Measurements from ENCODE around the gene SLC16A2. TPM values are rescaled to one million over a fixed set of nuclear protein-coding genes. Genes with fewer than 3 reads are reported as not detected.

SLC16A2 gene
- total and polyA plus RNA-seq, 10 of the 15 experiments (the other 5 are each of a cell fraction or from before 2014, with no cell fraction given): 0.08 to 0.13 TPM; not detected in 8

DNA sequence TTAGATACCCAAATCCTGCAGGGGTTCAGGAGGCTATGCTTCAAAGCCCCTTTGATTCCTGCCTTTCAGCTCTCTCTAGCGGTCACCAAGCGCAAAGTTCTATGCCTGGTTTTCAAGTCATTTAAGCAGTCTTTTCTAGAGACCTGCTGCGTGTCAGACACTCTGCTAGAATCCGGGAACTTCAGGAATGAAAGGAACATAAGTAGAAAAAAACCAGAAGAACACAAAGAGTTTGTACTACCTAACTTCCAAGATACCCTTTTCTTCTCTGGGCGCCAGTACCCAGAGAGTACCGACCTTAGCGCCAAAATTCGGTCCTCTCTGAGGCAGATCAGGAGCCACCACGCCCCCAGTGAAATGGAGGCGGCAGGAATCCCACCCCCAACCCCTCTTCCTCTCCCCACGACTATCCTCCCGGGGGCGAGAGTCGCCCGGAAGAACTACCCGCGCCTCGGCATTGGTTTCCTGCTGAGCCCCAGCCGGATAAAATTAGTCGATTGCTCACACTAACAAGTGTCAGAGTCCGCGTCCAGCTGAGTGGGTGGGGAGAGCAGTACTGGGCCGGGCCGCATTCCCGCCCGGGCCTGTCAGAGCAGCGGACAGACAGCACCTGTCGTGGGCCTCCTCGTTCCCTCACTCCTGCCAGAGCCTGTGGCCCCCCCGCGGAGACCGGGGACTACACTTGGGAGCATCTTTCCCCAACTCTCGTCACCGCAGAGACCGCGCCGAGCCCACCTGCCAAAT, 114.3 kb downstream of the SLC16A2 start:
- intact Hi-C loops (cut with micrococcal nuclease; ENCODE audit: unreplicated experiment): no loop called here
- TF ChIP-seq TCF12 (IDR thresholded peaks at IDR 0.05; ENCODE audit: low read depth, low read length) (no peak), ESRRA (IDR thresholded peaks at IDR 0.05; ENCODE audit: low read length) (no peak), YY1 (IDR thresholded peaks at IDR 0.05; ENCODE audit: low read depth, low read length) (0 out of 2 replicates have a peak, but pooled peaks have one; percentile 8), SUZ12 (IDR thresholded peaks at IDR 0.05; ENCODE audit: unreplicated experiment) (no peak), PML (IDR thresholded peaks at IDR 0.05; ENCODE audit: low read length) (no peak), TAF1 (IDR thresholded peaks at IDR 0.05; ENCODE audit: borderline replicate concordance, low read depth, low read length) (no peak), RAD21 (IDR thresholded peaks at IDR 0.05; ENCODE audit: insufficient read depth, low read depth, low read length) (peak; percentile 66), IKZF1 (conservative IDR thresholded peaks at IDR 0.05) (no peak), SMARCA5 (IDR thresholded peaks at IDR 0.05) (no peak), RFX5 (IDR thresholded peaks at IDR 0.05; ENCODE audit: low read depth, low read length) (no peak), FOS (IDR thresholded peaks at IDR 0.05; ENCODE audit: borderline replicate concordance, extremely low read depth, insufficient read length) (no peak), MEF2A (IDR thresholded peaks at IDR 0.05; ENCODE audit: insufficient read depth, low read depth, low read length) (no peak), NFIC (IDR thresholded peaks at IDR 0.05; ENCODE audit: low read depth, low read length) (no peak), EED (IDR thresholded peaks at IDR 0.05; ENCODE audit: low read depth) (no peak), IRF4 (IDR thresholded peaks at IDR 0.05; ENCODE audit: low read depth, low read length) (no peak), NR2C1 (IDR thresholded peaks at IDR 0.05) (peak; percentile 55; the same call in 1 of the 2 replicates), STAT3 (IDR thresholded peaks at IDR 0.05; ENCODE audit: low read depth, low read length) (no peak), CREM (IDR thresholded peaks at IDR 0.05; ENCODE audit: low read depth) (no peak)
- TF ChIP-seq, protein P1, sequence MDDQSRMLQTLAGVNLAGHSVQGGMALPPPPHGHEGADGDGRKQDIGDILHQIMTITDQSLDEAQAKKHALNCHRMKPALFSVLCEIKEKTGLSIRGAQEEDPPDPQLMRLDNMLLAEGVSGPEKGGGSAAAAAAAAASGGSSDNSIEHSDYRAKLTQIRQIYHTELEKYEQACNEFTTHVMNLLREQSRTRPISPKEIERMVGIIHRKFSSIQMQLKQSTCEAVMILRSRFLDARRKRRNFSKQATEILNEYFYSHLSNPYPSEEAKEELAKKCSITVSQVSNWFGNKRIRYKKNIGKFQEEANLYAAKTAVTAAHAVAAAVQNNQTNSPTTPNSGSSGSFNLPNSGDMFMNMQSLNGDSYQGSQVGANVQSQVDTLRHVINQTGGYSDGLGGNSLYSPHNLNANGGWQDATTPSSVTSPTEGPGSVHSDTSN (IDR thresholded peaks at IDR 0.05; ENCODE audit: insufficient replicate concordance, low read depth, low read length): peak; percentile 15
- TF ChIP-seq, protein P2, sequence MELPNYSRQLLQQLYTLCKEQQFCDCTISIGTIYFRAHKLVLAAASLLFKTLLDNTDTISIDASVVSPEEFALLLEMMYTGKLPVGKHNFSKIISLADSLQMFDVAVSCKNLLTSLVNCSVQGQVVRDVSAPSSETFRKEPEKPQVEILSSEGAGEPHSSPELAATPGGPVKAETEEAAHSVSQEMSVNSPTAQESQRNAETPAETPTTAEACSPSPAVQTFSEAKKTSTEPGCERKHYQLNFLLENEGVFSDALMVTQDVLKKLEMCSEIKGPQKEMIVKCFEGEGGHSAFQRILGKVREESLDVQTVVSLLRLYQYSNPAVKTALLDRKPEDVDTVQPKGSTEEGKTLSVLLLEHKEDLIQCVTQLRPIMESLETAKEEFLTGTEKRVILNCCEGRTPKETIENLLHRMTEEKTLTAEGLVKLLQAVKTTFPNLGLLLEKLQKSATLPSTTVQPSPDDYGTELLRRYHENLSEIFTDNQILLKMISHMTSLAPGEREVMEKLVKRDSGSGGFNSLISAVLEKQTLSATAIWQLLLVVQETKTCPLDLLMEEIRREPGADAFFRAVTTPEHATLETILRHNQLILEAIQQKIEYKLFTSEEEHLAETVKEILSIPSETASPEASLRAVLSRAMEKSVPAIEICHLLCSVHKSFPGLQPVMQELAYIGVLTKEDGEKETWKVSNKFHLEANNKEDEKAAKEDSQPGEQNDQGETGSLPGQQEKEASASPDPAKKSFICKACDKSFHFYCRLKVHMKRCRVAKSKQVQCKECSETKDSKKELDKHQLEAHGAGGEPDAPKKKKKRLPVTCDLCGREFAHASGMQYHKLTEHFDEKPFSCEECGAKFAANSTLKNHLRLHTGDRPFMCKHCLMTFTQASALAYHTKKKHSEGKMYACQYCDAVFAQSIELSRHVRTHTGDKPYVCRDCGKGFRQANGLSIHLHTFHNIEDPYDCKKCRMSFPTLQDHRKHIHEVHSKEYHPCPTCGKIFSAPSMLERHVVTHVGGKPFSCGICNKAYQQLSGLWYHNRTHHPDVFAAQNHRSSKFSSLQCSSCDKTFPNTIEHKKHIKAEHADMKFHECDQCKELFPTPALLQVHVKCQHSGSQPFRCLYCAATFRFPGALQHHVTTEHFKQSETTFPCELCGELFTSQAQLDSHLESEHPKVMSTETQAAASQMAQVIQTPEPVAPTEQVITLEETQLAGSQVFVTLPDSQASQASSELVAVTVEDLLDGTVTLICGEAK (IDR thresholded peaks at IDR 0.05; ENCODE audit: borderline replicate concordance): no peak; the same call in 1 of the 2 replicates

More for the DNA sequence above, 114.3 kb downstream of the SLC16A2 start:
- BruUV-seq (replicated peaks): no TSS peak
- ChIA-PET RAD21 (ENCODE audit: unreplicated experiment) (interaction anchor here (1.5 kb wide), 2 partner anchors 43 to 79 kb away, joined by 3 to 5 read pairs; partner anchors contain the start of gene RLIM), POLR2A (no interaction called here), CTCF (interaction anchor here (0.9 to 2.6 kb wide), 8 partner anchors 12 to 156 kb away, joined by 3 to 21 read pairs (median 4); no protein-coding TSS in a partner anchor), SMC1A (ENCODE audit: uncharacterized antibody, unreplicated experiment) (interaction anchor here (1.1 to 1.5 kb wide), 4 partner anchors 11 to 46 kb away, joined by 3 to 8 read pairs (median 4); no protein-coding TSS in a partner anchor)
- no peak for DNase-seq (ENCODE audit: low read depth, low spot score)
- 29% methylated on average over 34 of the region's 37 CpGs for WGBS (ENCODE audit: insufficient coverage, insufficient replicate concordance, low lambda C conversion rate, missing lambda C conversion rate)
- H3K4me3 ChIP-seq: peak overlapping the region; percentile 63; the same call in 1 of the 2 replicates
- peak overlapping the region; percentile 69 for H2AFZ ChIP-seq (ENCODE audit: control insufficient read depth, low read depth, low read length)
- no peaks in the 10 kb centered on the region for H4K20me1 ChIP-seq (ENCODE audit: control insufficient read depth, insufficient read depth)
- ATAC-seq: peak; percentile 64
- H3K27me3 ChIP-seq (replicated peaks in 1 of 2; ENCODE audit: control insufficient read depth in 2 of 2, insufficient read depth in 2 of 2, low read length in 1 of 2): no peaks in the 10 kb centered on the region
- no peaks in the 10 kb centered on the region for H3K9me3 ChIP-seq (replicated peaks; ENCODE audit: control insufficient read depth, insufficient read depth, low read length)
- FAIRE-seq: no peak
- in situ Hi-C loops (cut with MboI): no loop called here
- peak overlapping the region; percentile 25 for H3K27ac ChIP-seq (ENCODE audit: control insufficient read depth, insufficient read depth)
- H3K4me1 ChIP-seq (ENCODE audit: control insufficient read depth, insufficient read depth, low read length): peaks cover 6% of the 10 kb centered on the region
- H3K9ac ChIP-seq (ENCODE audit: control insufficient read depth, insufficient read depth, low read length): peak overlapping the region; percentile 44; the same call in 1 of the 2 replicates
- H3K36me3 ChIP-seq (ENCODE audit: control insufficient read depth in 2 of 2, insufficient read depth in 2 of 2, low read length in 1 of 2): no peaks in the 10 kb centered on the region
- no peaks in the 10 kb centered on the region for H3K79me2 ChIP-seq (ENCODE audit: control insufficient read depth, insufficient read depth, low read length)
- peak overlapping the region; percentile 85 for H3K4me2 ChIP-seq (ENCODE audit: control insufficient read depth, insufficient read depth)
